ENCODE measurements around the gene ACTL8. TPM values are rescaled to one million over a fixed set of nuclear protein-coding genes. Genes with fewer than 3 reads are reported as not detected.

The ACTL8 gene
- total RNA-seq, 2 experiments from 2014 or later = not detected

- Mint-ChIP-seq H3K36me3 (no peaks in the 10 kb centered on the region), H3K27ac (no peak overlapping the region), H3K9me3 (no peaks in the 10 kb centered on the region), H3K4me1 (no peaks in the 10 kb centered on the region), H3K4me3 (no peak overlapping the region), H3K27me3 (no peaks in the 10 kb centered on the region)
- DNase-seq = no peak
These were observed 26.9 kb upstream of the ACTL8 start for GRCh38 chr1:17728123-17728712.

GRCh38 chr1:17729248-17729647 is 25.9 kb upstream of the ACTL8 start:
- H3K27me3 Mint-ChIP-seq = no peaks in the 10 kb centered on the region
- H3K9me3 Mint-ChIP-seq = no peaks in the 10 kb centered on the region
- H3K27ac Mint-ChIP-seq = no peak overlapping the region
- DNase-seq = no peak
- H3K4me3 Mint-ChIP-seq = no peak overlapping the region
- H3K4me1 Mint-ChIP-seq = no peaks in the 10 kb centered on the region
- no peaks in the 10 kb centered on the region for H3K36me3 Mint-ChIP-seq

GRCh38 chr1:17729909-17730308 is 25.2 kb upstream of the ACTL8 start:
- no peak overlapping the region for H3K27ac Mint-ChIP-seq
- no peak overlapping the region for H3K4me3 Mint-ChIP-seq
- no peaks in the 10 kb centered on the region for H3K4me1 Mint-ChIP-seq
- no peaks in the 10 kb centered on the region for H3K36me3 Mint-ChIP-seq
- no peaks in the 10 kb centered on the region for H3K9me3 Mint-ChIP-seq
- no peaks in the 10 kb centered on the region for H3K27me3 Mint-ChIP-seq
- DNase-seq = no peak

- H3K4me3 Mint-ChIP-seq = no peak overlapping the region
- no peaks in the 10 kb centered on the region for H3K9me3 Mint-ChIP-seq
- H3K27me3 Mint-ChIP-seq = no peaks in the 10 kb centered on the region
- no peaks in the 10 kb centered on the region for H3K4me1 Mint-ChIP-seq
- no peak for DNase-seq
- H3K27ac Mint-ChIP-seq = no peak overlapping the region
- H3K36me3 Mint-ChIP-seq = no peaks in the 10 kb centered on the region
These were observed 23.7 kb upstream of the ACTL8 start for GRCh38 chr1:17731460-17731859.

- Mint-ChIP-seq H3K9me3 (no peaks in the 10 kb centered on the region), H3K4me1 (no peaks in the 10 kb centered on the region), H3K4me3 (no peak overlapping the region), H3K36me3 (no peaks in the 10 kb centered on the region), H3K27me3 (no peaks in the 10 kb centered on the region), H3K27ac (no peak overlapping the region)
- no peak for DNase-seq
These were observed 22.7 kb upstream of the ACTL8 start for GRCh38 chr1:17732475-17732874.

- Mint-ChIP-seq H3K27ac (no peak overlapping the region), H3K4me3 (no peak overlapping the region), H3K9me3 (no peaks in the 10 kb centered on the region), H3K27me3 (no peaks in the 10 kb centered on the region), H3K4me1 (no peaks in the 10 kb centered on the region), H3K36me3 (no peaks in the 10 kb centered on the region)
- no peak for DNase-seq
These were observed 21.5 kb upstream of the ACTL8 start for GRCh38 chr1:17733661-17734060.

- no peak overlapping the region for H3K4me3 Mint-ChIP-seq
These were observed 20.5 kb upstream of the ACTL8 start for GRCh38 chr1:17734609-17735008.

GRCh38 chr1:17735348-17735747 is 19.8 kb upstream of the ACTL8 start:
- no peaks in the 10 kb centered on the region for H3K4me1 Mint-ChIP-seq
- peaks cover 1% of the 10 kb centered on the region for H3K27me3 Mint-ChIP-seq
- DNase-seq = no peak
- no peak overlapping the region for H3K4me3 Mint-ChIP-seq
- no peaks in the 10 kb centered on the region for H3K36me3 Mint-ChIP-seq
- H3K9me3 Mint-ChIP-seq = no peaks in the 10 kb centered on the region
- H3K27ac Mint-ChIP-seq = no peak overlapping the region

More at GRCh38 chr1:17734609-17735008, 20.5 kb upstream of the ACTL8 start:
- no peaks in the 10 kb centered on the region for H3K4me1 Mint-ChIP-seq
- H3K36me3 Mint-ChIP-seq = no peaks in the 10 kb centered on the region
- no peaks in the 10 kb centered on the region for H3K27me3 Mint-ChIP-seq
- H3K27ac Mint-ChIP-seq = no peak overlapping the region
- DNase-seq = no peak
- H3K9me3 Mint-ChIP-seq = no peaks in the 10 kb centered on the region

- no peaks in the 10 kb centered on the region for H3K9me3 Mint-ChIP-seq
- H3K27me3 Mint-ChIP-seq = peaks cover 4% of the 10 kb centered on the region
- no peaks in the 10 kb centered on the region for H3K36me3 Mint-ChIP-seq
- DNase-seq = no peak
- no peaks in the 10 kb centered on the region for H3K4me1 Mint-ChIP-seq
- no peak overlapping the region for H3K4me3 Mint-ChIP-seq
- no peak overlapping the region for H3K27ac Mint-ChIP-seq
These were observed 19.3 kb upstream of the ACTL8 start for GRCh38 chr1:17735793-17736192.

- no peak for DNase-seq
- H3K36me3 Mint-ChIP-seq = no peaks in the 10 kb centered on the region
- no peaks in the 10 kb centered on the region for H3K9me3 Mint-ChIP-seq
- no peak overlapping the region for H3K27ac Mint-ChIP-seq
- no peak overlapping the region for H3K4me3 Mint-ChIP-seq
- no peaks in the 10 kb centered on the region for H3K4me1 Mint-ChIP-seq
- H3K27me3 Mint-ChIP-seq = peaks cover 8% of the 10 kb centered on the region
These were observed 18.5 kb upstream of the ACTL8 start for GRCh38 chr1:17736625-17737024.

- Mint-ChIP-seq H3K27ac (no peak overlapping the region), H3K4me3 (no peak overlapping the region), H3K27me3 (peaks cover 12% of the 10 kb centered on the region), H3K4me1 (no peaks in the 10 kb centered on the region), H3K36me3 (no peaks in the 10 kb centered on the region), H3K9me3 (no peaks in the 10 kb centered on the region)
- no peak for DNase-seq
These were observed 16.1 kb upstream of the ACTL8 start for GRCh38 chr1:17739050-17739449.

GRCh38 chr1:17741052-17741451 is 14.1 kb upstream of the ACTL8 start:
- Mint-ChIP-seq H3K27ac (no peak overlapping the region), H3K36me3 (no peaks in the 10 kb centered on the region), H3K27me3 (peaks cover 15% of the 10 kb centered on the region), H3K9me3 (no peaks in the 10 kb centered on the region), H3K4me3 (no peak overlapping the region), H3K4me1 (no peaks in the 10 kb centered on the region)
- DNase-seq = no peak

- DNase-seq = no peak
- Mint-ChIP-seq H3K9me3 (no peaks in the 10 kb centered on the region), H3K4me3 (no peak overlapping the region), H3K4me1 (no peaks in the 10 kb centered on the region), H3K27me3 (peaks cover 15% of the 10 kb centered on the region), H3K36me3 (no peaks in the 10 kb centered on the region), H3K27ac (no peak overlapping the region)
These were observed 12.6 kb upstream of the ACTL8 start for GRCh38 chr1:17742583-17742982.

GRCh38 chr1:17743008-17743647 is 12.0 kb upstream of the ACTL8 start:
- Mint-ChIP-seq H3K9me3 (no peaks in the 10 kb centered on the region), H3K4me1 (no peaks in the 10 kb centered on the region), H3K27me3 (peaks cover 15% of the 10 kb centered on the region), H3K27ac (no peak overlapping the region), H3K36me3 (no peaks in the 10 kb centered on the region), H3K4me3 (no peak overlapping the region)
- DNase-seq = no peak

GRCh38 chr1:17743925-17744324 is 11.2 kb upstream of the ACTL8 start:
- no peak overlapping the region for H3K27ac Mint-ChIP-seq
- H3K9me3 Mint-ChIP-seq = no peaks in the 10 kb centered on the region
- H3K36me3 Mint-ChIP-seq = no peaks in the 10 kb centered on the region
- no peak overlapping the region for H3K4me3 Mint-ChIP-seq
- H3K4me1 Mint-ChIP-seq = no peaks in the 10 kb centered on the region
- no peak for DNase-seq
- peaks cover 15% of the 10 kb centered on the region for H3K27me3 Mint-ChIP-seq
